GM23338 (cell line): ENCODE data around the gene CLIP1. TPM values are rescaled to one million over a fixed set of nuclear protein-coding genes. Genes with fewer than 3 reads are reported as not detected.
A peak's percentile ranks its signal among the peaks of the same experiment; 100 is the strongest.

Experiments used
- ATAC-seq: fragments of 200-7000 bp; cut with Tn5 transposase; 3 replicates; pipeline ENCODE4 v1.9.1; 2020
- DNase-seq: peaks from one replicate; pipeline ENCODE4 v3.0.0-alpha.2; 2015; ENCODE audit warnings: low spot score
- H2AFZ ChIP-seq: fragments of 200-600 bp; sonication (generic); 2 replicates; pipeline ENCODE4 v1.8.0; 2016; ENCODE audit warnings: antibody characterized with exemption, mild to moderate bottlenecking, moderate library complexity
- H3F3A ChIP-seq: fragments of 200-600 bp; sonication (generic); replicated peaks from 2 replicates; pipeline ENCODE4 v1.8.0; 2017; ENCODE audit warnings: antibody characterized with exemption, mixed run types, low read depth
- H3K27ac ChIP-seq: fragments of 200-600 bp; sonication (generic); 2 replicates; pipeline ENCODE4 v1.6.1; 2016; ENCODE audit warnings: low read depth
- H3K27me3 ChIP-seq: fragments of 200-600 bp; sonication (generic); 2 replicates; pipeline ENCODE4 v1.8.0; 2016; ENCODE audit warnings: mild to moderate bottlenecking, mixed run types, moderate library complexity; ENCODE audit not compliant: insufficient read depth
- H3K36me3 ChIP-seq: fragments of 200-600 bp; sonication (generic); 2 replicates; pipeline ENCODE4 v1.8.0; 2016; ENCODE audit warnings: mild to moderate bottlenecking; ENCODE audit not compliant: insufficient read depth
- H3K4me1 ChIP-seq: fragments of 200-600 bp; sonication (generic); 2 replicates; pipeline ENCODE4 v1.8.0; 2016; ENCODE audit warnings: mild to moderate bottlenecking, moderate library complexity; ENCODE audit not compliant: insufficient read depth
- H3K4me2 ChIP-seq: fragments of 200-600 bp; sonication (generic); 2 replicates; pipeline ENCODE4 v1.7.1; 2017; ENCODE audit warnings: mixed run types
- H3K4me3 ChIP-seq: fragments of 200-600 bp; sonication (generic); 2 replicates; pipeline ENCODE4 v1.6.1; 2016; ENCODE audit warnings: mixed run types
- H3K79me2 ChIP-seq: fragments of 200-600 bp; sonication (generic); replicated peaks from 2 replicates; pipeline ENCODE4 v1.8.0; 2017; ENCODE audit warnings: mild to moderate bottlenecking; ENCODE audit not compliant: insufficient read depth
- H3K9me2 ChIP-seq: fragments of 200-600 bp; sonication (generic); 2 replicates; pipeline ENCODE4 v1.8.0; 2017; ENCODE audit not compliant: insufficient read depth
- H4K20me1 ChIP-seq: fragments of 200-600 bp; sonication (generic); replicated peaks from 2 replicates; pipeline ENCODE4 v1.8.0; 2017; ENCODE audit warnings: mild to moderate bottlenecking; ENCODE audit not compliant: insufficient read depth
- H3K27ac Mint-ChIP-seq: 2 replicates; pipeline ENCODE4 v1.8.0; 2020; ENCODE audit warnings: inconsistent platforms, mild to moderate bottlenecking, moderate library complexity, mixed read lengths
- H3K27me3 Mint-ChIP-seq: 3 replicates; pipeline ENCODE4 v1.8.0; 2022; ENCODE audit warnings: low read depth, mild to moderate bottlenecking, moderate library complexity, mixed read lengths, inconsistent platforms; ENCODE audit not compliant: insufficient read depth, poor library complexity
- H3K36me3 Mint-ChIP-seq: 3 replicates; pipeline ENCODE4 v1.8.0; 2021; ENCODE audit warnings: low read depth, mild to moderate bottlenecking, inconsistent platforms, moderate library complexity, mixed read lengths
- H3K4me1 Mint-ChIP-seq: 3 replicates; pipeline ENCODE4 v1.8.0; 2020; ENCODE audit warnings: mild to moderate bottlenecking, inconsistent platforms, mixed read lengths
- H3K4me3 Mint-ChIP-seq: 3 replicates; pipeline ENCODE4 v1.8.0; 2021; ENCODE audit warnings: moderate library complexity, mild to moderate bottlenecking, inconsistent platforms, mixed read lengths
- H3K9me3 Mint-ChIP-seq: 3 replicates; pipeline ENCODE4 v1.8.0; 2020; ENCODE audit warnings: moderate library complexity, mild to moderate bottlenecking, inconsistent platforms, mixed read lengths
- CREB1 ChIP-seq: fragments of 250-450 bp; sonication (Bioruptor Pico); IDR thresholded peaks from 2 replicates; pipeline ENCODE4 v1.5.0; 2020; ENCODE audit warnings: low read depth, mild to moderate bottlenecking, moderate library complexity
- CTCF ChIP-seq, 2 experiments: fragments of 200-600 bp in 1 of 2; sonication (generic) in 1 of 2; conservative IDR thresholded peaks; 2 replicates each; pipeline versions ENCODE4 v1.5.1 to v1.6.1; 2016 to 2017; ENCODE audit warnings: antibody characterized with exemption in 2 of 2, low read depth in 2 of 2, mild to moderate bottlenecking in 2 of 2, moderate library complexity in 1 of 2
- ETS1 ChIP-seq: IDR thresholded peaks from 2 replicates; pipeline ENCODE4 v1.6.1; 2016; ENCODE audit warnings: antibody characterized with exemption
- STAT1 ChIP-seq: IDR thresholded peaks from one replicate; pipeline ENCODE4 v1.6.1; 2016; ENCODE audit warnings: antibody characterized with exemption; ENCODE audit not compliant: unreplicated experiment
- ZNF114 ChIP-seq: fragments of 250-450 bp; sonication (Bioruptor Pico); IDR thresholded peaks from 2 replicates; pipeline ENCODE4 v1.5.0; 2020; ENCODE audit warnings: mild to moderate bottlenecking, moderate library complexity
- ZNF331 ChIP-seq: fragments of 250-450 bp; sonication (Bioruptor Pico); IDR thresholded peaks from 2 replicates; pipeline ENCODE4 v1.5.0; 2020; ENCODE audit warnings: low read depth, mild to moderate bottlenecking, moderate library complexity
- polyA plus RNA-seq: library from polyadenylated mRNA; unstranded; fragments of >200 nt; fragmentation: Nextera tagmentation; extraction: Ambion mirVana; gene quantifications from 2 replicates; pipeline ENCODE4 v1.2.1, GENCODE V29; 2016
- total RNA-seq: library from RNA; depleted of rRNA; stranded (reverse); fragments of >200 nt; shearing (Covaris generic); gene quantifications from 2 replicates; pipeline ENCODE4 v1.2.3, GENCODE V29; 2014

Gene CLIP1
- total and polyA plus RNA-seq, 2 experiments from 2014 or later = 11.5 to 21.1 TPM

- Mint-ChIP-seq H3K27me3 (no peaks in the 10 kb centered on the region), H3K4me1 (no peaks in the 10 kb centered on the region; the same call in 2 of the 3 replicates), H3K27ac (no peak overlapping the region), H3K9me3 (no peaks in the 10 kb centered on the region), H3K4me3 (no peak overlapping the region), H3K36me3 (no peaks in the 10 kb centered on the region; the same call in 2 of the 3 replicates)
- H3K27me3 ChIP-seq = no peaks in the 10 kb centered on the region
- ATAC-seq = no peak
- no peak for DNase-seq
- no peaks in the 10 kb centered on the region for H3K9me2 ChIP-seq
- no peak for TF ChIP-seq ZNF331 (CRISPR knock-in tag)
- no peak for TF ChIP-seq ETS1
- no peak for TF ChIP-seq ZNF114 (CRISPR knock-in tag)
- TF ChIP-seq STAT1 = no peak
- H4K20me1 ChIP-seq = no peaks in the 10 kb centered on the region
- H3K79me2 ChIP-seq = no peaks in the 10 kb centered on the region
- H3K27ac ChIP-seq = no peak overlapping the region
- H3K36me3 ChIP-seq = no peaks in the 10 kb centered on the region
- H3K4me3 ChIP-seq = no peak overlapping the region
- no peaks in the 10 kb centered on the region for H3K4me1 ChIP-seq
- H2AFZ ChIP-seq = no peak overlapping the region
- H3F3A ChIP-seq = no peaks in the 10 kb centered on the region
- no peak overlapping the region for H3K4me2 ChIP-seq
Observed at GRCh38 chr12:122308811-122309210, 113.7 kb downstream of the CLIP1 start.

GRCh38 chr12:122306407-122306806 lies 116.1 kb downstream of the CLIP1 start:
- Histone ChIP-seq H3K4me3 (no peak overlapping the region), H3K9me2 (no peaks in the 10 kb centered on the region), H3K27ac (no peak overlapping the region), H3K79me2 (no peaks in the 10 kb centered on the region), H3K27me3 (no peaks in the 10 kb centered on the region), H3K4me2 (no peak overlapping the region), H4K20me1 (no peaks in the 10 kb centered on the region), H2AFZ (no peak overlapping the region), H3K36me3 (no peaks in the 10 kb centered on the region), H3F3A (no peaks in the 10 kb centered on the region), H3K4me1 (no peaks in the 10 kb centered on the region)
- no peaks in the 10 kb centered on the region; the same call in 2 of the 3 replicates for H3K4me1 Mint-ChIP-seq
- no peak for TF ChIP-seq ETS1
- TF ChIP-seq CTCF (conservative IDR thresholded peaks at IDR 0.05; ENCODE audit: low read depth in 2 of 2) = peak; percentile 79 to 83
- no peaks in the 10 kb centered on the region for H3K9me3 Mint-ChIP-seq
- peak overlapping the region; percentile 7; the same call in 1 of the 2 replicates for H3K27ac Mint-ChIP-seq
- ATAC-seq (peak; percentile 99), DNase-seq (peak; percentile 72)
- no peaks in the 10 kb centered on the region for H3K27me3 Mint-ChIP-seq
- H3K36me3 Mint-ChIP-seq = no peaks in the 10 kb centered on the region
- no peak overlapping the region for H3K4me3 Mint-ChIP-seq

- no peaks in the 10 kb centered on the region for H3K27me3 Mint-ChIP-seq
- H3K36me3 Mint-ChIP-seq = no peaks in the 10 kb centered on the region
- no peaks in the 10 kb centered on the region for H3K4me1 ChIP-seq
- no peak overlapping the region for H3K4me3 Mint-ChIP-seq
- no peaks in the 10 kb centered on the region for H3F3A ChIP-seq
- no peak overlapping the region for H2AFZ ChIP-seq
- no peak overlapping the region for H3K4me2 ChIP-seq
- no peak overlapping the region for H3K4me3 ChIP-seq
- no peaks in the 10 kb centered on the region for H3K9me2 ChIP-seq
- no peaks in the 10 kb centered on the region; the same call in 2 of the 3 replicates for H3K4me1 Mint-ChIP-seq
- no peak for ATAC-seq
- no peak overlapping the region for H3K27ac ChIP-seq
- TF ChIP-seq CREB1 (CRISPR knock-in tag) = no peak
- H4K20me1 ChIP-seq = no peaks in the 10 kb centered on the region
- no peaks in the 10 kb centered on the region for H3K79me2 ChIP-seq
- no peaks in the 10 kb centered on the region for H3K9me3 Mint-ChIP-seq
- H3K36me3 ChIP-seq = no peaks in the 10 kb centered on the region
- no peaks in the 10 kb centered on the region for H3K27me3 ChIP-seq
- H3K27ac Mint-ChIP-seq = no peak overlapping the region
- DNase-seq = no peak
Observed at GRCh38 chr12:122304924-122305323, 117.5 kb downstream of the CLIP1 start.
